CD4-positive, alpha-beta T cell treated with Interferon alpha-2 for 1 hour (primary cell): ENCODE results near the gene OPA1.
"Not testable (repeated sequence)": the region's sequence is repeated elsewhere in the genome, so short reads cannot be mapped to it uniquely, and the experiment has no call there.

Source experiments
- DNase-seq, 2 donors: peaks; one replicate each; pipeline ENCODE4 v3.0.0-alpha.2; 2020 to 2022

Gene OPA1

GRCh38 chr3:193589616-193590015 is 3.4 kb upstream of the OPA1 start:
- DNase-seq, result no peak

- DNase-seq, result no peak
These were observed 2.7 kb upstream of the OPA1 start for GRCh38 chr3:193590088-193590856.

- DNase-seq, result peak; percentile 18 to 38
These were observed 641 bp downstream of the OPA1 start for GRCh38 chr3:193593668-193594030.

- no peak for DNase-seq
These were observed 2.1 kb downstream of the OPA1 start for GRCh38 chr3:193594946-193595689.

- no peak for DNase-seq
These were observed 3.0 kb downstream of the OPA1 start for GRCh38 chr3:193595939-193596487.

- no peak for DNase-seq
These were observed 5.2 kb downstream of the OPA1 start for GRCh38 chr3:193598202-193598601.

GRCh38 chr3:193599393-193599792 is 6.4 kb downstream of the OPA1 start:
- DNase-seq, result no peak

GRCh38 chr3:193605876-193606275 is 12.9 kb downstream of the OPA1 start:
- DNase-seq, result peak; percentile 38 to 72

GRCh38 chr3:193606892-193607291 is 13.9 kb downstream of the OPA1 start:
- not testable (repeated sequence) for DNase-seq

GRCh38 chr3:193610516-193610915 is 17.5 kb downstream of the OPA1 start:
- not testable (repeated sequence) for DNase-seq

- DNase-seq, result no peak
These were observed 21.4 kb downstream of the OPA1 start for GRCh38 chr3:193614430-193614829.

- DNase-seq, result no peak
These were observed 24.6 kb downstream of the OPA1 start for GRCh38 chr3:193617628-193618027.

- no peak for DNase-seq
These were observed 27.0 kb downstream of the OPA1 start for GRCh38 chr3:193620057-193620456.

GRCh38 chr3:193620650-193621049 is 27.6 kb downstream of the OPA1 start:
- DNase-seq, result no peak

- no peak for DNase-seq
These were observed 28.1 kb downstream of the OPA1 start for GRCh38 chr3:193621127-193621526.

- DNase-seq, result no peak
These were observed 37.0 kb downstream of the OPA1 start for GRCh38 chr3:193630005-193630404.

- no peak for DNase-seq
These were observed 44.8 kb downstream of the OPA1 start for GRCh38 chr3:193637831-193638230.

- no peak for DNase-seq
These were observed 45.8 kb downstream of the OPA1 start for GRCh38 chr3:193638833-193639232.

GRCh38 chr3:193640165-193640715 is 47.2 kb downstream of the OPA1 start:
- no peak for DNase-seq

- no peak for DNase-seq
These were observed 47.9 kb downstream of the OPA1 start for GRCh38 chr3:193640728-193641439.

- DNase-seq, result no peak
These were observed 48.4 kb downstream of the OPA1 start for GRCh38 chr3:193641440-193641775.

- no peak for DNase-seq
These were observed 52.8 kb downstream of the OPA1 start for GRCh38 chr3:193645806-193646205.

- no peak for DNase-seq
These were observed 55.6 kb downstream of the OPA1 start for GRCh38 chr3:193648542-193649076.
